HepG2 (cell line): ENCODE data around the gene PPP2R2B. TPM values are rescaled to one million over a fixed set of nuclear protein-coding genes. Genes with fewer than 3 reads are reported as not detected.

Experiments
- ATAC-seq: fragments of 200-7000 bp; cut with Tn5 transposase; 3 replicates; pipeline ENCODE4 v1.9.1; 2020; ENCODE audit warnings: mild to moderate bottlenecking, moderate library complexity
- BruUV-seq: library from RNA; stranded (reverse); fragments of 400-500 nt; replicated peaks from 2 replicates; lab custom pipeline; 2021; lab: Mats Ljungman, UMichigan
- CTCF ChIA-PET: fragments of 300-600 bp; formaldehyde crosslinking; extraction: SDS; loops from one replicate; lab custom pipeline; 2021; ENCODE audit warnings: low total read pairs, inconsistent platforms, low intra/inter-chr PET ratio; lab: Yijun Ruan, JAX
- POLR2A ChIA-PET: fragments of 350-600 bp; sonication (Branson Sonifier 250); formaldehyde crosslinking; loops from one replicate; lab custom pipeline; 2020; ENCODE audit warnings: antibody characterized with exemption, inconsistent platforms; lab: Yijun Ruan, JAX
- DNase-seq: peaks from one replicate; pipeline ENCODE4 v3.0.0-alpha.2; 2015; ENCODE audit warnings: low spot score
- FAIRE-seq: peaks from 3 replicates; lab custom pipeline; 2011; peaks lifted over from hg19 to GRCh38; lab: Jason Lieb, UNC
- H2AFZ ChIP-seq: one replicate; pipeline ENCODE4 v1.6.1; 2011; ENCODE audit warnings: low read length, inconsistent platforms
- H3K27ac ChIP-seq: fragments of 300-600 bp; 3 replicates; pipeline ENCODE4 v1.8.0; 2011; ENCODE audit warnings: mixed run types, mild to moderate bottlenecking, mixed read lengths, low read length, inconsistent platforms; ENCODE audit not compliant: insufficient read depth; ENCODE audit errors: extremely low read length
- H3K27me3 ChIP-seq, 2 experiments: fragments of 200-600 bp in 1 of 2; 2 replicates in 1 of 2; 3 replicates in 1 of 2; pipeline versions ENCODE4 v1.6.0 to v1.8.0; 2011; ENCODE audit warnings: low read length in 2 of 2, mild to moderate bottlenecking in 2 of 2, moderate library complexity in 2 of 2, inconsistent platforms in 1 of 2; ENCODE audit not compliant: insufficient read depth in 2 of 2, control insufficient read depth in 1 of 2
- H3K36me3 ChIP-seq, 2 experiments: fragments of 200-600 bp in 1 of 2; replicated peaks in 1 of 2; 2 replicates in 1 of 2; 3 replicates in 1 of 2; pipeline versions ENCODE4 v1.5.1 to v1.8.0; 2011; ENCODE audit warnings: low read length in 2 of 2, inconsistent platforms in 1 of 2; ENCODE audit not compliant: insufficient read depth in 2 of 2, control insufficient read depth in 1 of 2
- H3K4me1 ChIP-seq: 2 replicates; pipeline ENCODE4 v1.5.1; 2012; ENCODE audit warnings: low read length, inconsistent platforms; ENCODE audit not compliant: insufficient read depth
- H3K4me2 ChIP-seq: 2 replicates; pipeline ENCODE4 v1.6.0; 2011; ENCODE audit warnings: low read depth, low read length, inconsistent platforms
- H3K4me3 ChIP-seq, 3 experiments: fragments of 200-600 bp in 1 of 3; sonication (generic), shearing (Covaris generic) in 1 of 3; replicated peaks in 1 of 3; 2 replicates each; pipeline ENCODE4 v1.5.1; 2011 to 2016; ENCODE audit warnings: low read length in 3 of 3, inconsistent platforms in 2 of 3, low read depth in 2 of 3, mild to moderate bottlenecking in 2 of 3, control low read depth in 1 of 3, mixed read lengths in 1 of 3; ENCODE audit not compliant: insufficient read depth in 1 of 3
- H3K79me2 ChIP-seq: one replicate; pipeline ENCODE4 v1.6.1; 2011; ENCODE audit warnings: low read length, inconsistent platforms; ENCODE audit not compliant: insufficient read depth
- H3K9ac ChIP-seq: 2 replicates; pipeline ENCODE4 v1.6.0; 2011; ENCODE audit warnings: mild to moderate bottlenecking, low read depth, low read length, inconsistent platforms; ENCODE audit not compliant: insufficient read depth
- H3K9me3 ChIP-seq: 2 replicates; pipeline ENCODE4 v1.5.1; 2012; ENCODE audit warnings: mild to moderate bottlenecking, low read length
- H4K20me1 ChIP-seq: 2 replicates; pipeline ENCODE4 v1.6.0; 2011; ENCODE audit warnings: inconsistent platforms, mild to moderate bottlenecking, low read length, moderate library complexity; ENCODE audit not compliant: insufficient read depth
- BCL3 ChIP-seq: sonication (generic); formaldehyde crosslinking; IDR thresholded peaks from 2 replicates; pipeline ENCODE4 v1.5.1; 2020; ENCODE audit warnings: mild to moderate bottlenecking, missing genetic modification reagents, moderate library complexity
- CHD4 ChIP-seq: fragments of 200-600 bp; sonication (generic); IDR thresholded peaks from 2 replicates; pipeline ENCODE4 v1.7.0; 2017; ENCODE audit warnings: mild to moderate bottlenecking, low read length, borderline replicate concordance
- HNF1A ChIP-seq, 2 experiments: sonication (generic) in 1 of 2; formaldehyde crosslinking in 1 of 2; IDR thresholded peaks; 2 replicates each; pipeline versions ENCODE4 v1.4.0 to v1.6.1; 2016 to 2020; ENCODE audit warnings: borderline replicate concordance in 1 of 2, low read depth in 1 of 2, mild to moderate bottlenecking in 1 of 2, missing genetic modification reagents in 1 of 2
- KLF11 ChIP-seq: IDR thresholded peaks from 2 replicates; pipeline ENCODE4 v1.6.1; 2016; ENCODE audit warnings: missing compliant biosample characterization
- MBNL3 ChIP-seq: fragments of 250-450 bp; sonication (Bioruptor Pico); conservative IDR thresholded peaks from 2 replicates; pipeline ENCODE4 v1.8.0; 2022; ENCODE audit warnings: mild to moderate bottlenecking, inconsistent platforms
- SMYD3 ChIP-seq: sonication (generic); formaldehyde crosslinking; IDR thresholded peaks from 2 replicates; pipeline ENCODE4 v1.8.1; 2023; ENCODE audit warnings: mild to moderate bottlenecking, missing genetic modification reagents
- SP2 ChIP-seq: sonication (generic); formaldehyde crosslinking; IDR thresholded peaks from 2 replicates; pipeline ENCODE4 v1.5.1; 2020; ENCODE audit warnings: mild to moderate bottlenecking, missing genetic modification reagents
- SRSF1 ChIP-seq: fragments of 200-400 bp; formaldehyde crosslinking; optimal IDR thresholded peaks from 2 replicates; pipeline ENCODE3; 2017; ENCODE audit warnings: mild to moderate bottlenecking, low read depth, low read length, moderate library complexity
- TOPORS ChIP-seq: sonication (generic); formaldehyde crosslinking; IDR thresholded peaks from 2 replicates; pipeline ENCODE4 v1.8.0; 2023; ENCODE audit warnings: mild to moderate bottlenecking, missing genetic modification reagents
- ZFAT ChIP-seq: sonication (generic); formaldehyde crosslinking; conservative IDR thresholded peaks from 2 replicates; pipeline ENCODE4 v1.8.1; 2023; ENCODE audit warnings: missing genetic modification reagents, inconsistent platforms
- ZKSCAN8 ChIP-seq: IDR thresholded peaks from 2 replicates; pipeline ENCODE4 v1.6.1; 2016; ENCODE audit warnings: borderline replicate concordance, missing genetic modification reagents, missing compliant biosample characterization
- ZNF580 ChIP-seq: IDR thresholded peaks from 2 replicates; pipeline ENCODE4 v1.6.1; 2016; ENCODE audit warnings: low read depth, borderline replicate concordance
- in situ Hi-C: cut with HindIII; loops from 2 replicates; pipeline ENCODE4 v1.10.0; 2017; ENCODE audit warnings: low pct_unique_long_range_greater_than_20kb; ENCODE audit not compliant: extremely low pct_ligation_motif_present
- intact Hi-C: fragments of 100-400 bp; cut with micrococcal nuclease; formaldehyde crosslinking; loops from one replicate; pipeline ENCODE4 v1.10.0; 2022; ENCODE audit not compliant: unreplicated experiment
- polyA plus RNA-seq, 8 experiments: library from polyadenylated mRNA; depleted of rRNA in 3 of 8; stranded (reverse) in 7 of 8; unstranded in 1 of 8; fragments of >200 nt; fragmentation: Illumina TruSeq in 4 of 8; extraction: Trizol in 4 of 8; gene quantifications; 2 replicates each; pipeline versions ENCODE4 v1.2.1 to v1.2.3, GENCODE V29; 2011 to 2016; ENCODE audit warnings: low read depth in 4 of 8, missing spikeins in 1 of 8, mixed read lengths in 1 of 8; ENCODE audit not compliant: insufficient read depth in 1 of 8
- total RNA-seq, 5 experiments: library from RNA; depleted of rRNA; stranded (reverse); fragments of >200 nt; fragmentation: Illumina TruSeq; extraction: Trizol; gene quantifications; 2 replicates each; pipeline ENCODE4 v1.2.3, GENCODE V29; 2016; ENCODE audit warnings: low read depth in 1 of 5
- TF ChIP-seq, protein P1 (sequence below): IDR thresholded peaks from 2 replicates; pipeline ENCODE4 v1.4.0; 2020; ENCODE audit warnings: mild to moderate bottlenecking, missing genetic modification reagents
- TF ChIP-seq, protein P2 (sequence below): IDR thresholded peaks from 2 replicates; pipeline ENCODE4 v1.6.1; 2016

The PPP2R2B gene
- total and polyA plus RNA-seq, 2 of the 13 experiments (the other 11 are each of a cell fraction or from before 2014, with no cell fraction given), result not detected

GRCh38 chr5:146716636-146717035 is 161.9 kb downstream of the PPP2R2B start:
- ChIA-PET CTCF (no interaction called here), POLR2A (no interaction called here)
- Histone ChIP-seq H3K4me2 (no peak overlapping the region), H3K79me2 (no peaks in the 10 kb centered on the region), H2AFZ (no peak overlapping the region), H3K27ac (no peak overlapping the region), H3K9me3 (no peaks in the 10 kb centered on the region), H3K9ac (no peak overlapping the region), H3K4me1 (no peaks in the 10 kb centered on the region), H3K4me3 (no peak overlapping the region), H3K36me3 (no peaks in the 10 kb centered on the region), H3K27me3 (no peaks in the 10 kb centered on the region), H4K20me1 (no peaks in the 10 kb centered on the region)
- ATAC-seq (no peak), DNase-seq (no peak), FAIRE-seq (no peak)
- TF ChIP-seq BCL3 (CRISPR knock-in tag) (no peak), HNF1A (IDR thresholded peaks at IDR 0.05; ENCODE audit: low read depth) (no peak), HNF1A (CRISPR knock-in tag; IDR thresholded peaks at IDR 0.05; ENCODE audit: borderline replicate concordance) (no peak), ZKSCAN8 (CRISPR knock-in tag) (no peak), KLF11 (CRISPR knock-in tag) (no peak), TOPORS (CRISPR knock-in tag) (no peak), SP2 (CRISPR knock-in tag) (no peak), CHD4 (no peak), SRSF1 (no peak), MBNL3 (no peak), SMYD3 (CRISPR knock-in tag) (no peak), ZNF580 (no peak), ZFAT (CRISPR knock-in tag) (no peak)
- TF ChIP-seq, protein P1, sequence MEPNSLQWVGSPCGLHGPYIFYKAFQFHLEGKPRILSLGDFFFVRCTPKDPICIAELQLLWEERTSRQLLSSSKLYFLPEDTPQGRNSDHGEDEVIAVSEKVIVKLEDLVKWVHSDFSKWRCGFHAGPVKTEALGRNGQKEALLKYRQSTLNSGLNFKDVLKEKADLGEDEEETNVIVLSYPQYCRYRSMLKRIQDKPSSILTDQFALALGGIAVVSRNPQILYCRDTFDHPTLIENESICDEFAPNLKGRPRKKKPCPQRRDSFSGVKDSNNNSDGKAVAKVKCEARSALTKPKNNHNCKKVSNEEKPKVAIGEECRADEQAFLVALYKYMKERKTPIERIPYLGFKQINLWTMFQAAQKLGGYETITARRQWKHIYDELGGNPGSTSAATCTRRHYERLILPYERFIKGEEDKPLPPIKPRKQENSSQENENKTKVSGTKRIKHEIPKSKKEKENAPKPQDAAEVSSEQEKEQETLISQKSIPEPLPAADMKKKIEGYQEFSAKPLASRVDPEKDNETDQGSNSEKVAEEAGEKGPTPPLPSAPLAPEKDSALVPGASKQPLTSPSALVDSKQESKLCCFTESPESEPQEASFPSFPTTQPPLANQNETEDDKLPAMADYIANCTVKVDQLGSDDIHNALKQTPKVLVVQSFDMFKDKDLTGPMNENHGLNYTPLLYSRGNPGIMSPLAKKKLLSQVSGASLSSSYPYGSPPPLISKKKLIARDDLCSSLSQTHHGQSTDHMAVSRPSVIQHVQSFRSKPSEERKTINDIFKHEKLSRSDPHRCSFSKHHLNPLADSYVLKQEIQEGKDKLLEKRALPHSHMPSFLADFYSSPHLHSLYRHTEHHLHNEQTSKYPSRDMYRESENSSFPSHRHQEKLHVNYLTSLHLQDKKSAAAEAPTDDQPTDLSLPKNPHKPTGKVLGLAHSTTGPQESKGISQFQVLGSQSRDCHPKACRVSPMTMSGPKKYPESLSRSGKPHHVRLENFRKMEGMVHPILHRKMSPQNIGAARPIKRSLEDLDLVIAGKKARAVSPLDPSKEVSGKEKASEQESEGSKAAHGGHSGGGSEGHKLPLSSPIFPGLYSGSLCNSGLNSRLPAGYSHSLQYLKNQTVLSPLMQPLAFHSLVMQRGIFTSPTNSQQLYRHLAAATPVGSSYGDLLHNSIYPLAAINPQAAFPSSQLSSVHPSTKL (CRISPR knock-in tag), result no peak
- TF ChIP-seq, protein P2, sequence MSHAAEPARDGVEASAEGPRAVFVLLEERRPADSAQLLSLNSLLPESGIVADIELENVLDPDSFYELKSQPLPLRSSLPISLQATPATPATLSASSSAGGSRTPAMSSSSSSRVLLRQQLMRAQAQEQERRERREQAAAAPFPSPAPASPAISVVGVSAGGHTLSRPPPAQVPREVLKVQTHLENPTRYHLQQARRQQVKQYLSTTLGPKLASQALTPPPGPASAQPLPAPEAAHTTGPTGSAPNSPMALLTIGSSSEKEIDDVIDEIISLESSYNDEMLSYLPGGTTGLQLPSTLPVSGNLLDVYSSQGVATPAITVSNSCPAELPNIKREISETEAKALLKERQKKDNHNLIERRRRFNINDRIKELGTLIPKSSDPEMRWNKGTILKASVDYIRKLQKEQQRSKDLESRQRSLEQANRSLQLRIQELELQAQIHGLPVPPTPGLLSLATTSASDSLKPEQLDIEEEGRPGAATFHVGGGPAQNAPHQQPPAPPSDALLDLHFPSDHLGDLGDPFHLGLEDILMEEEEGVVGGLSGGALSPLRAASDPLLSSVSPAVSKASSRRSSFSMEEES (CRISPR knock-in tag), result no peak
- BruUV-seq, result no TSS peak
- intact Hi-C loops, result no loop called here
- in situ Hi-C loops, result no loop called here
